ENCODE measurements around the gene UBE3B.

Gene UBE3B

DNA sequence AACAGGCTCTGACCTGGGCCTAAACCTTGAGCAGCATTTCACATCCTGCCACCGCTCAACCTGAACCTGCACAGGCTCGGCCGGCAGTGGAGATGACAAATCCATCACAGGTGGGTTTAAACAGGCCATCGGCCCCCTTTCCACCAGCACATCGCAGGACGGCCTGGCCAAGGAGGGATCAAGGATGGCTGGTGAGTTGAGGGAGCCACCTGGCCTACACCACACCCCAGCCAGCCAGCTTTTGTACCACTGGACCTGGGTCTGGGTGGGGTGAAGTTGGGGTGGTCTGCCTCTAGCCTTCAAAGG is 81.7 kb downstream of the UBE3B start:
- Histone ChIP-seq H3K27me3 (peaks cover 6% of the 10 kb centered on the region), H3K27ac (no peak overlapping the region), H3K4me3 (ENCODE audit: low read depth in 1 of 2, low read length in 1 of 2) (no peak overlapping the region), H3K36me3 (no peaks in the 10 kb centered on the region), H3K4me1 (ENCODE audit: control insufficient read depth in 1 of 2, insufficient read depth in 1 of 2, low read depth in 1 of 2, low read length in 1 of 2) (no peaks in the 10 kb centered on the region), H3K9me3 (no peaks in the 10 kb centered on the region)
- TF ChIP-seq, protein P1, sequence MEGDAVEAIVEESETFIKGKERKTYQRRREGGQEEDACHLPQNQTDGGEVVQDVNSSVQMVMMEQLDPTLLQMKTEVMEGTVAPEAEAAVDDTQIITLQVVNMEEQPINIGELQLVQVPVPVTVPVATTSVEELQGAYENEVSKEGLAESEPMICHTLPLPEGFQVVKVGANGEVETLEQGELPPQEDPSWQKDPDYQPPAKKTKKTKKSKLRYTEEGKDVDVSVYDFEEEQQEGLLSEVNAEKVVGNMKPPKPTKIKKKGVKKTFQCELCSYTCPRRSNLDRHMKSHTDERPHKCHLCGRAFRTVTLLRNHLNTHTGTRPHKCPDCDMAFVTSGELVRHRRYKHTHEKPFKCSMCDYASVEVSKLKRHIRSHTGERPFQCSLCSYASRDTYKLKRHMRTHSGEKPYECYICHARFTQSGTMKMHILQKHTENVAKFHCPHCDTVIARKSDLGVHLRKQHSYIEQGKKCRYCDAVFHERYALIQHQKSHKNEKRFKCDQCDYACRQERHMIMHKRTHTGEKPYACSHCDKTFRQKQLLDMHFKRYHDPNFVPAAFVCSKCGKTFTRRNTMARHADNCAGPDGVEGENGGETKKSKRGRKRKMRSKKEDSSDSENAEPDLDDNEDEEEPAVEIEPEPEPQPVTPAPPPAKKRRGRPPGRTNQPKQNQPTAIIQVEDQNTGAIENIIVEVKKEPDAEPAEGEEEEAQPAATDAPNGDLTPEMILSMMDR (IDR thresholded peaks at IDR 0.05), result no peak

DNA sequence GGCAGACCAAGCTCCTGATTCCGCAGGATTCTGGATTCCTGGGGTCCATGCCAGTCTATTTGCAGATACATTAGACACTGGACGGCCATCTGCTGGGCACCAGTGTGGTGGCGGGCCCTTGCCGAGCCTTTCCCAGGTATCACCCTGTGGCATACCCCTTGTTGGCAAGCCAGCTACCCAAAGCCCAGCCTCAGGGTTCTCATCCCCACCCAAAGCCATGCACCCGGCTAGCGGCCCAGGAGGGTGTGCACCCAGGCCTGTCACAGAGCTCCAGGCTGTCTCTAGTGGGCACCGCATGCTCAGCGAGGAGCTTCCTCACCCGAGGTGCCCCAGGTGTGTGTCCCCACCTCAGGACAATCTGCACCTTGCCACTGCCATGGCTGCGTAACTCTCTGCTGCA is 82.2 kb downstream of the UBE3B start:
- Histone ChIP-seq H3K36me3 (no peaks in the 10 kb centered on the region), H3K4me1 (ENCODE audit: control insufficient read depth in 1 of 2, insufficient read depth in 1 of 2, low read depth in 1 of 2, low read length in 1 of 2) (no peaks in the 10 kb centered on the region), H3K4me3 (ENCODE audit: low read depth in 1 of 2, low read length in 1 of 2) (no peak overlapping the region), H3K9me3 (no peaks in the 10 kb centered on the region), H3K27ac (no peak overlapping the region), H3K27me3 (peaks cover 2% of the 10 kb centered on the region)
- TF ChIP-seq, protein P1 (IDR thresholded peaks at IDR 0.05), result no peak

DNA sequence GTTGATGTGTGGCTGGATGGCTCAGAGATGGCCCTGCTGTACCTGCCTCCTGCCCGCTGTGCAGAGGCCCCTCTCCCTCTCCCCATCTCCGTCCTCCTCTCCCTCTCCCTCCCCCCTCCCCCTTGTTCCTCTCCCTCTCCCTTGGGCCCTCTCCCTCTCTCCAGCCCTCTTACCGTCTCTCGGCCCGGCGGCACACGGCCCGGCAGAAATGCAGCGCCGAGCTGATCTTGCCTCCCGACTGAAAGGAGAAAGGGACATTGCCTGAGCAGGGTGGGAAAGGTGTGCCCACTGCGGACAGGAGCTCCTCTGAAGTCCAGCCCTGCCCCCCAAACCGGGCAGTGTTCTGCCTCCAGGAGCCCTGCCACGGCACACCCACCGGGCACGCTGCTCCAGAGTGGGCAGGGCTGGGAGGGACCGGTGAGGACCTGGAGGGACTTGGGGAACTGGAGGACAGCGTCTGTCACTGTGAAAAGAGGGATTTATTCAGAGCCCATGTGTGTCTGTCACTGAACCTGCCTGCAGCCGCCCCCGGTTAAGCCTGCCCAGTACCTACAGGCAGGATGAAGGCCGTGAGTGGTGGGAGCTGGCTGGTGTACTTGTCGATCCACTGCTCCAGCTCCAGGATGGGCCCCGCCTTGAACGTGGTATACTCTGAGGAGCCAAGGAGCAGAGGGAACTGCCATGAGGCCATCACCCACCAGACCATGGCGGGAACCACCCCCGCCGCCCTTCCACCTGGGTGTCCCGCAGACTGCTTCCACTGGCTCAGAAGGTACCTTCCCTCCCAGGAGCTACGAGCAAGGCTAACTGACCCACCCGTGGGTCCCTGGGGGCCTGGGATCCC is 83.7 kb downstream of the UBE3B start:
- Histone ChIP-seq H3K4me1 (ENCODE audit: control insufficient read depth in 1 of 2, insufficient read depth in 1 of 2, low read depth in 1 of 2, low read length in 1 of 2) (no peaks in the 10 kb centered on the region), H3K27me3 (no peaks in the 10 kb centered on the region), H3K36me3 (no peaks in the 10 kb centered on the region), H3K9me3 (no peaks in the 10 kb centered on the region), H3K27ac (no peak overlapping the region), H3K4me3 (ENCODE audit: low read depth in 1 of 2, low read length in 1 of 2) (no peak overlapping the region)
- TF ChIP-seq, protein P1 (IDR thresholded peaks at IDR 0.05), result no peak

DNA sequence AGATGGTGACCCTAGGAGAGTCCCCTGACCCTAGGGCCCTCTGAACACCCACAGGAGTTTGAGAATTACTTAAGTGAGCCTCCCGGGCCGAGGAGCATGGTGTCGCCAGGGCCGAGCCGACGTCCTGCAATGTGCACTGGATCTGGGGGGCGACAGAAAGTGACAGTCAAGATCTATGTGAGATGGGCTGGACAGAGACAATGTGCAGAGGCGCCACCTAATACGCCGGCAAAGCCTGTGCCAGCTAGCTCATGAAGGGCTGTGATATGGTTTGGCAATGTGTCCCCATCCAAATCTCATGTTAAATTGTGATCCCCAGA is 84.2 kb downstream of the UBE3B start:
- no peak overlapping the region for H3K27ac ChIP-seq
- no peaks in the 10 kb centered on the region for H3K4me1 ChIP-seq (ENCODE audit: control insufficient read depth in 1 of 2, insufficient read depth in 1 of 2, low read depth in 1 of 2, low read length in 1 of 2)
- TF ChIP-seq, protein P1 (IDR thresholded peaks at IDR 0.05), result no peak
- H3K36me3 ChIP-seq, result no peaks in the 10 kb centered on the region
- H3K27me3 ChIP-seq, result no peaks in the 10 kb centered on the region
- no peaks in the 10 kb centered on the region for H3K9me3 ChIP-seq
- no peak overlapping the region for H3K4me3 ChIP-seq (ENCODE audit: low read depth in 1 of 2, low read length in 1 of 2)

DNA sequence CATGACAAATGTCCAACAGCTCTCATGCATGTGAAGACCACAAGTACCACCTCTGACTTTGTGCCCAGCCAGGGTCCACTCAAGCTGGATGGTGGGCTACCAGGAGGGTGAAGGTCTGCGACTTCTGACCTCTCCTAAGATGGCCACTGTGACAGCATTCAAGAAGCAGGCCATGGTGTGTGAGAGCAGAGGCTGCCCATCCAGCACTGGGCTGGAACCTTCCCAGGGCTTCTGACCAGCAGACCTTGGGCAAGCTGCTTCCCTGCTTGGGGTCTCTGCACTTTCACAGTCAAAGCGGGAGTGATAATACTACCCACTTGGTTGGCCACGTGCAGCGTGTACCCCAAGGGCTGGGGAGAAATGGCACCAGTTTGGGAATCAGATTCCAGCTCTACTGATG is 85.4 kb downstream of the UBE3B start:
- Histone ChIP-seq H3K27ac (no peak overlapping the region), H3K4me3 (ENCODE audit: low read depth in 1 of 2, low read length in 1 of 2) (no peak overlapping the region), H3K36me3 (no peaks in the 10 kb centered on the region), H3K27me3 (no peaks in the 10 kb centered on the region), H3K9me3 (no peaks in the 10 kb centered on the region), H3K4me1 (ENCODE audit: control insufficient read depth in 1 of 2, insufficient read depth in 1 of 2, low read depth in 1 of 2, low read length in 1 of 2) (no peaks in the 10 kb centered on the region)
- TF ChIP-seq, protein P1 (IDR thresholded peaks at IDR 0.05), result no peak

All from neutrophil (primary cell).